HEK293 (cell line): Measurements from ENCODE around the gene PTCHD4.

Experiments used
- CTCF ChIA-PET: fragments of 350-600 bp; formaldehyde crosslinking; extraction: SDS; loops from one replicate; lab custom pipeline; 2021; ENCODE audit warnings: antibody characterized with exemption; lab: Yijun Ruan, JAX
- POLR2A ChIA-PET: fragments of 300-600 bp; formaldehyde crosslinking; extraction: SDS; loops from one replicate; lab custom pipeline; 2020; ENCODE audit warnings: antibody characterized with exemption, inconsistent platforms; lab: Yijun Ruan, JAX
- H3K27ac ChIP-seq: fragments of 200-500 bp; sonication (Bioruptor generic); 2 replicates; pipeline ENCODE4 v1.5.1; 2014; ENCODE audit warnings: low read depth, low read length, control low read depth, inconsistent platforms; ENCODE audit errors: extremely low read depth
- H3K36me3 ChIP-seq, 2 experiments: fragments of 200-500 bp in 1 of 2; sonication (Bioruptor generic) in 1 of 2; 1 replicate in 1 of 2; 2 replicates in 1 of 2; pipeline ENCODE4 v1.5.1; 2014 to 2017; ENCODE audit warnings: inconsistent platforms in 2 of 2, low read length in 2 of 2; ENCODE audit not compliant: control insufficient read depth in 2 of 2, insufficient read depth in 1 of 2
- H3K4me1 ChIP-seq: fragments of 200-500 bp; sonication (Bioruptor generic); 2 replicates; pipeline ENCODE4 v1.5.1; 2014; ENCODE audit warnings: mild to moderate bottlenecking, low read length, inconsistent platforms; ENCODE audit not compliant: control insufficient read depth, insufficient read depth
- H3K4me3 ChIP-seq: 2 replicates; pipeline ENCODE4 v1.5.1; 2011; ENCODE audit warnings: low read depth, mild to moderate bottlenecking, control low read depth, low read length, moderate library complexity
- H3K9me3 ChIP-seq: fragments of 200-500 bp; sonication (Bioruptor generic); 2 replicates; pipeline ENCODE4 v1.5.1; 2014; ENCODE audit warnings: low read depth, low read length, inconsistent platforms; ENCODE audit not compliant: control insufficient read depth, insufficient read depth
- ATF2 ChIP-seq: fragments of 450-650 bp; formaldehyde crosslinking; IDR thresholded peaks from 2 replicates; pipeline ENCODE4 v1.5.1; 2016; ENCODE audit warnings: missing biosample characterization, missing genetic modification characterization, low read depth
- GLIS1 ChIP-seq: fragments of 450-650 bp; formaldehyde crosslinking; IDR thresholded peaks from 2 replicates; pipeline ENCODE4 v1.5.1; 2016; ENCODE audit warnings: missing biosample characterization, missing genetic modification characterization
- GLIS2 ChIP-seq: fragments of 450-650 bp; formaldehyde crosslinking; IDR thresholded peaks from 2 replicates; pipeline ENCODE4 v1.5.1; 2016; ENCODE audit warnings: missing biosample characterization, missing genetic modification characterization
- HOXA7 ChIP-seq: sonication (generic); formaldehyde crosslinking; IDR thresholded peaks from 2 replicates; pipeline ENCODE4 v1.8.1; 2022; ENCODE audit warnings: missing genetic modification reagents, borderline replicate concordance
- MEIS1 ChIP-seq: sonication (generic); formaldehyde crosslinking; IDR thresholded peaks from 2 replicates; pipeline ENCODE4 v1.8.1; 2022; ENCODE audit warnings: missing genetic modification reagents, mild to moderate bottlenecking, borderline replicate concordance
- PBX3 ChIP-seq: sonication (generic); formaldehyde crosslinking; IDR thresholded peaks from 2 replicates; pipeline ENCODE4 v1.8.1; 2022; ENCODE audit warnings: mild to moderate bottlenecking, moderate library complexity, missing genetic modification reagents
- PRDM1 ChIP-seq: fragments of 450-650 bp; formaldehyde crosslinking; IDR thresholded peaks from 2 replicates; pipeline ENCODE4; 2016; ENCODE audit warnings: missing biosample characterization, missing genetic modification characterization
- ZNF202 ChIP-seq: fragments of 450-650 bp; formaldehyde crosslinking; IDR thresholded peaks from 2 replicates; pipeline ENCODE4 v1.5.1; 2016; ENCODE audit warnings: missing biosample characterization, missing genetic modification characterization, borderline replicate concordance
- ZNF24 ChIP-seq: fragments of 450-650 bp; formaldehyde crosslinking; IDR thresholded peaks from 2 replicates; pipeline ENCODE4 v1.5.1; 2016; ENCODE audit warnings: missing biosample characterization, missing genetic modification characterization
- ZNF501 ChIP-seq: fragments of 450-650 bp; formaldehyde crosslinking; IDR thresholded peaks from 2 replicates; pipeline ENCODE4 v1.5.1; 2016; ENCODE audit warnings: missing biosample characterization, missing genetic modification characterization
- ZNF530 ChIP-seq: fragments of 450-650 bp; formaldehyde crosslinking; IDR thresholded peaks from 2 replicates; pipeline ENCODE4 v1.5.1; 2016; ENCODE audit warnings: low read depth, missing biosample characterization, missing genetic modification characterization
- ZNF544 ChIP-seq: fragments of 450-650 bp; formaldehyde crosslinking; IDR thresholded peaks from 2 replicates; pipeline ENCODE4 v1.5.0; 2017; ENCODE audit warnings: missing biosample characterization, missing genetic modification characterization
- ZNF561 ChIP-seq: fragments of 450-650 bp; IDR thresholded peaks from 2 replicates; pipeline ENCODE4 v1.5.1; 2018; ENCODE audit warnings: missing biosample characterization, missing genetic modification characterization, borderline replicate concordance
- ZNF621 ChIP-seq: fragments of 450-650 bp; formaldehyde crosslinking; IDR thresholded peaks from 2 replicates; pipeline ENCODE4 v1.5.1; 2017; ENCODE audit warnings: missing biosample characterization, missing genetic modification characterization
- ZNF623 ChIP-seq: fragments of 450-650 bp; formaldehyde crosslinking; IDR thresholded peaks from 2 replicates; pipeline ENCODE4 v1.5.1; 2016; ENCODE audit warnings: missing biosample characterization, missing genetic modification characterization
- ZNF670 ChIP-seq: fragments of 450-650 bp; formaldehyde crosslinking; IDR thresholded peaks from 2 replicates; pipeline ENCODE4 v1.5.1; 2016; ENCODE audit warnings: missing biosample characterization, missing genetic modification characterization, low read depth
- ZNF704 ChIP-seq: fragments of 450-650 bp; formaldehyde crosslinking; IDR thresholded peaks from 2 replicates; pipeline ENCODE4 v1.5.1; 2016; ENCODE audit warnings: missing biosample characterization, missing genetic modification characterization
- ZNF76 ChIP-seq: fragments of 450-650 bp; formaldehyde crosslinking; IDR thresholded peaks from 2 replicates; pipeline ENCODE4; 2016; ENCODE audit warnings: low read depth, missing biosample characterization, missing genetic modification characterization, borderline replicate concordance
- ZNF843 ChIP-seq: fragments of 450-650 bp; formaldehyde crosslinking; IDR thresholded peaks from 2 replicates; pipeline ENCODE4 v1.5.1; 2016; ENCODE audit warnings: missing biosample characterization, missing genetic modification characterization
- ZSCAN4 ChIP-seq: fragments of 450-650 bp; formaldehyde crosslinking; IDR thresholded peaks from 2 replicates; pipeline ENCODE4 v1.5.1; 2017; ENCODE audit warnings: missing biosample characterization, missing genetic modification characterization

PTCHD4 gene

GRCh38 chr6:48090546-48090945, 20.5 kb downstream of the PTCHD4 start (continued):
- TF ChIP-seq ZNF24 (tag by site-specific recombination) (no peak), GLIS1 (tag by site-specific recombination) (no peak), HOXA7 (CRISPR knock-in tag) (no peak), ZNF202 (tag by site-specific recombination) (no peak), ZNF544 (tag by site-specific recombination) (no peak), ZNF621 (tag by site-specific recombination) (no peak), PBX3 (no peak)

- ChIA-PET POLR2A (no interaction called here), CTCF (interaction anchor here (0.6 to 1.1 kb wide), 7 partner anchors 25 to 1308 kb away, joined by 3 to 7 read pairs (median 3); no protein-coding TSS in a partner anchor)
- H3K27ac ChIP-seq = no peak overlapping the region
- no peak for TF ChIP-seq ZNF670 (tag by site-specific recombination)
- TF ChIP-seq ZNF76 (tag by site-specific recombination) = no peak
- TF ChIP-seq, all 188 proteins: peak for 0
- no peaks in the 10 kb centered on the region for H3K4me1 ChIP-seq
- H3K9me3 ChIP-seq = no peaks in the 10 kb centered on the region
- no peak overlapping the region for H3K4me3 ChIP-seq
- H3K36me3 ChIP-seq = peaks cover 0 to 4% of the 10 kb centered on the region in 2 experiments; a peak in 1 of 3 replicates
Measured at GRCh38 chr6:48087448-48087847, 23.5 kb downstream of the PTCHD4 start.

- no peak overlapping the region for H3K27ac ChIP-seq
- no peaks in the 10 kb centered on the region for H3K4me1 ChIP-seq
- ChIA-PET POLR2A (no interaction called here), CTCF (interaction anchor here (0.6 to 0.9 kb wide), 2 partner anchors 24 to 275 kb away, joined by 4 read pairs; no protein-coding TSS in a partner anchor)
- TF ChIP-seq GLIS2 (tag by site-specific recombination) = no peak
- no peak for TF ChIP-seq PRDM1
- no peak for TF ChIP-seq ZNF501 (tag by site-specific recombination)
- TF ChIP-seq ZNF704 = no peak
- no peak for TF ChIP-seq ZNF843 (tag by site-specific recombination)
- TF ChIP-seq MEIS1 (CRISPR knock-in tag) = no peak
- TF ChIP-seq ZNF623 = no peak
- TF ChIP-seq ZNF561 (tag by site-specific recombination) = no peak
- TF ChIP-seq ATF2 (tag by site-specific recombination) = no peak
- no peak for TF ChIP-seq ZNF530 (tag by site-specific recombination)
- no peak for TF ChIP-seq ZSCAN4
- H3K36me3 ChIP-seq = peaks cover 0 to 4% of the 10 kb centered on the region in 2 experiments; a peak in 1 of 3 replicates
- H3K9me3 ChIP-seq = no peaks in the 10 kb centered on the region
- H3K4me3 ChIP-seq = no peak overlapping the region
Measured at GRCh38 chr6:48086187-48086586, 24.8 kb downstream of the PTCHD4 start.
